PC-3 (cell line): ENCODE results near the gene CACNA1E. TPM values are rescaled to one million over a fixed set of nuclear protein-coding genes. Genes with fewer than 3 reads are reported as not detected.

ENCODE experiments used
- ATAC-seq: fragments of 200-7000 bp; cut with Tn5 transposase; 2 replicates; pipeline ENCODE4 v1.9.1; 2020; ENCODE audit warnings: mild to moderate bottlenecking, moderate library complexity
- BruUV-seq: library from RNA; stranded (reverse); fragments of 400-500 nt; replicated peaks from 2 replicates; lab custom pipeline; 2021; lab: Mats Ljungman, UMichigan
- CTCF ChIA-PET: fragments of 300-600 bp; sonication (Branson Sonifier 250); formaldehyde crosslinking; loops from one replicate; lab custom pipeline; 2022; ENCODE audit warnings: antibody characterized with exemption; lab: Charles Lee
- POLR2A ChIA-PET: fragments of 300-600 bp; sonication (Branson Sonifier 250); formaldehyde crosslinking; loops from one replicate; lab custom pipeline; 2022; ENCODE audit warnings: antibody characterized with exemption; ENCODE audit not compliant: unreplicated experiment; lab: Charles Lee
- DNase-seq: peaks from one replicate; pipeline ENCODE4 v3.0.0-alpha.2; 2015
- H2AFZ ChIP-seq: fragments of 300-600 bp; sonication (generic); 2 replicates; pipeline ENCODE4 v1.6.0; 2016; ENCODE audit warnings: antibody characterized with exemption, low read length
- H3F3A ChIP-seq: fragments of 300-600 bp; sonication (generic); one replicate; pipeline ENCODE4 v1.6.0; 2017; ENCODE audit warnings: antibody characterized with exemption, low read length, control low read depth, mild to moderate bottlenecking; ENCODE audit not compliant: unreplicated experiment
- H3K27ac ChIP-seq: fragments of 300-600 bp; sonication (generic); 2 replicates; pipeline ENCODE4 v1.5.1; 2016; ENCODE audit warnings: mild to moderate bottlenecking, low read length
- H3K27me3 ChIP-seq: fragments of 300-600 bp; sonication (generic); 2 replicates; pipeline ENCODE4 v1.6.1; 2016; ENCODE audit warnings: low read length, mixed read lengths
- H3K36me3 ChIP-seq: fragments of 300-600 bp; sonication (generic); 2 replicates; pipeline ENCODE4 v1.6.1; 2016; ENCODE audit warnings: low read depth, mixed run types, low read length, mixed read lengths
- H3K4me1 ChIP-seq: fragments of 300-600 bp; sonication (generic); 2 replicates; pipeline ENCODE4 v1.5.1; 2016; ENCODE audit warnings: low read length; ENCODE audit not compliant: insufficient read depth
- H3K4me2 ChIP-seq: fragments of 300-600 bp; sonication (generic); 2 replicates; pipeline ENCODE4 v1.6.0; 2016; ENCODE audit warnings: low read length
- H3K4me3 ChIP-seq: fragments of 300-600 bp; sonication (generic); 2 replicates; pipeline ENCODE4 v1.5.1; 2016; ENCODE audit warnings: mild to moderate bottlenecking, low read length, mixed read lengths
- H3K79me2 ChIP-seq: fragments of 300-600 bp; sonication (generic); 2 replicates; pipeline ENCODE4 v1.6.1; 2017; ENCODE audit warnings: low read length, mixed read lengths
- H3K9ac ChIP-seq: fragments of 300-600 bp; sonication (generic); 2 replicates; pipeline ENCODE4 v1.6.0; 2016; ENCODE audit warnings: mild to moderate bottlenecking, low read length
- H3K9me2 ChIP-seq: fragments of 300-600 bp; sonication (generic); replicated peaks from 2 replicates; pipeline ENCODE4 v1.6.1; 2016; ENCODE audit warnings: mixed run types, low read length, mixed read lengths
- H3K9me3 ChIP-seq: fragments of 300-600 bp; sonication (generic); 2 replicates; pipeline ENCODE4 v1.6.1; 2016; ENCODE audit warnings: low read length, mixed read lengths
- H4K20me1 ChIP-seq: fragments of 300-600 bp; sonication (generic); 2 replicates; pipeline ENCODE4 v1.6.1; 2016; ENCODE audit warnings: low read length, mixed read lengths
- EZH2 ChIP-seq: fragments of 300-600 bp; sonication (generic); IDR thresholded peaks from one replicate; pipeline ENCODE4 v1.6.1; 2017; ENCODE audit warnings: antibody characterized with exemption, mild to moderate bottlenecking, low read length; ENCODE audit not compliant: unreplicated experiment
- EZH2phosphoT487 ChIP-seq: fragments of 300-600 bp; sonication (generic); IDR thresholded peaks from 2 replicates; pipeline ENCODE4 v1.6.1; 2018; ENCODE audit warnings: mild to moderate bottlenecking, antibody characterized with exemption, low read length, borderline replicate concordance
- intact Hi-C: fragments of 100-400 bp; cut with micrococcal nuclease; formaldehyde crosslinking; loops from 2 replicates; pipeline ENCODE4 v1.9.0; 2023
- total RNA-seq: library from RNA; depleted of rRNA; stranded (reverse); fragments of >200 nt; gene quantifications from 2 replicates; pipeline ENCODE4 v1.2.3, GENCODE V29; 2014
- TF ChIP-seq, protein P1 (sequence below): fragments of 300-600 bp; sonication (generic); conservative IDR thresholded peaks from 2 replicates; pipeline ENCODE4 v1.5.1; 2017; ENCODE audit warnings: antibody characterized with exemption, low read depth, mild to moderate bottlenecking, low read length

The CACNA1E gene
- total RNA-seq, 1 experiment from 2014 or later = not detected

GRCh38 chr1:181754103-181754502 is 270.8 kb downstream of the CACNA1E start:
- Histone ChIP-seq H3K27me3 (peaks cover 3% of the 10 kb centered on the region; the same call in 1 of the 2 replicates), H3F3A (no peaks in the 10 kb centered on the region), H3K9ac (no peak overlapping the region), H3K4me3 (no peak overlapping the region), H4K20me1 (no peaks in the 10 kb centered on the region), H3K79me2 (no peaks in the 10 kb centered on the region), H3K36me3 (no peaks in the 10 kb centered on the region), H3K4me1 (no peaks in the 10 kb centered on the region), H3K9me3 (no peaks in the 10 kb centered on the region), H2AFZ (no peak overlapping the region), H3K27ac (no peak overlapping the region), H3K9me2 (no peaks in the 10 kb centered on the region), H3K4me2 (no peak overlapping the region)
- ChIA-PET CTCF (no interaction called here), POLR2A (no interaction called here)
- DNase-seq = no peak
- intact Hi-C loops = no loop called here
- ATAC-seq = no peak
- no peak for TF ChIP-seq EZH2
- TF ChIP-seq EZH2phosphoT487 = no peak
- TF ChIP-seq, protein P1, sequence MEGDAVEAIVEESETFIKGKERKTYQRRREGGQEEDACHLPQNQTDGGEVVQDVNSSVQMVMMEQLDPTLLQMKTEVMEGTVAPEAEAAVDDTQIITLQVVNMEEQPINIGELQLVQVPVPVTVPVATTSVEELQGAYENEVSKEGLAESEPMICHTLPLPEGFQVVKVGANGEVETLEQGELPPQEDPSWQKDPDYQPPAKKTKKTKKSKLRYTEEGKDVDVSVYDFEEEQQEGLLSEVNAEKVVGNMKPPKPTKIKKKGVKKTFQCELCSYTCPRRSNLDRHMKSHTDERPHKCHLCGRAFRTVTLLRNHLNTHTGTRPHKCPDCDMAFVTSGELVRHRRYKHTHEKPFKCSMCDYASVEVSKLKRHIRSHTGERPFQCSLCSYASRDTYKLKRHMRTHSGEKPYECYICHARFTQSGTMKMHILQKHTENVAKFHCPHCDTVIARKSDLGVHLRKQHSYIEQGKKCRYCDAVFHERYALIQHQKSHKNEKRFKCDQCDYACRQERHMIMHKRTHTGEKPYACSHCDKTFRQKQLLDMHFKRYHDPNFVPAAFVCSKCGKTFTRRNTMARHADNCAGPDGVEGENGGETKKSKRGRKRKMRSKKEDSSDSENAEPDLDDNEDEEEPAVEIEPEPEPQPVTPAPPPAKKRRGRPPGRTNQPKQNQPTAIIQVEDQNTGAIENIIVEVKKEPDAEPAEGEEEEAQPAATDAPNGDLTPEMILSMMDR = no peak
- no TSS peak for BruUV-seq

- no TSS peak for BruUV-seq
- no peaks in the 10 kb centered on the region for H3K9me3 ChIP-seq
- intact Hi-C loops = no loop called here
- DNase-seq (no peak), ATAC-seq (no peak)
- no peaks in the 10 kb centered on the region for H3K9me2 ChIP-seq
- H3K9ac ChIP-seq = no peak overlapping the region
- ChIA-PET POLR2A (no interaction called here), CTCF (no interaction called here)
- H3K4me3 ChIP-seq = no peak overlapping the region
- no peak overlapping the region for H2AFZ ChIP-seq
- no peak overlapping the region for H3K4me2 ChIP-seq
- no peaks in the 10 kb centered on the region for H4K20me1 ChIP-seq
- H3K36me3 ChIP-seq = no peaks in the 10 kb centered on the region
- TF ChIP-seq EZH2phosphoT487 (no peak), EZH2 (no peak)
- TF ChIP-seq, protein P1 = no peak
- no peaks in the 10 kb centered on the region for H3F3A ChIP-seq
- H3K27ac ChIP-seq = no peak overlapping the region
- H3K4me1 ChIP-seq = no peaks in the 10 kb centered on the region
- H3K27me3 ChIP-seq = peaks cover 3% of the 10 kb centered on the region; the same call in 1 of the 2 replicates
- no peaks in the 10 kb centered on the region for H3K79me2 ChIP-seq
These were observed 276.2 kb downstream of the CACNA1E start for GRCh38 chr1:181759481-181759880.

DNA sequence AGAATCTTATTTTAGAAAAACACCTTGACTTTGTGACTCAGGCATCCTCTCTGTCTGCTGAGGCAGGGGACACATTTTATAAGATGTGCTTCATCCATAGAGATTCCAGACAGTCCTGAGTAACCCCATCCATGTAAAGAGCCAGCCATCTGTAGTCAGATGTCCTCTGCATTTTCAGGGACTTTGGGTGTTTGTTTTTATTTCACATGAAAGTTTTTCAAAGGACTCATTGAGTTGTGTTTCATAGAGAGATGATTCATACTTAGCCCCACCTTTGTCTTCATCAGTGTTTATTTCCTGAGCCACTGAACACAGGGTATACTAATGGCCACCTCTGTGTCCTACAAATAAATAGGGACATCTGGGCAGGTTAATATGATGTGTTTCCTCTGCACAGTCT is 280.4 kb downstream of the CACNA1E start:
- Histone ChIP-seq H3K27ac (no peak overlapping the region), H3K27me3 (peaks cover under 1% of the 10 kb centered on the region; the same call in 1 of the 2 replicates), H4K20me1 (no peaks in the 10 kb centered on the region), H3K9me2 (no peaks in the 10 kb centered on the region), H3K36me3 (no peaks in the 10 kb centered on the region), H3K4me3 (no peak overlapping the region), H3K4me1 (no peaks in the 10 kb centered on the region), H3K9ac (no peak overlapping the region), H3K79me2 (no peaks in the 10 kb centered on the region), H2AFZ (no peak overlapping the region), H3K4me2 (no peak overlapping the region), H3K9me3 (no peaks in the 10 kb centered on the region), H3F3A (no peaks in the 10 kb centered on the region)
- ATAC-seq (no peak), DNase-seq (no peak)
- TF ChIP-seq EZH2 (no peak), EZH2phosphoT487 (no peak)
- TF ChIP-seq, protein P1 = no peak
- ChIA-PET POLR2A (no interaction called here), CTCF (no interaction called here)
- no TSS peak for BruUV-seq
- intact Hi-C loops = no loop called here
